SU-DHL-6 (cell line): ENCODE data around the gene NFIA.

ENCODE experiments used
- EZH2phosphoT487 ChIP-seq: fragments of 200-600 bp; sonication (generic), shearing (Covaris generic); conservative IDR thresholded peaks from 2 replicates; pipeline ENCODE4 v1.6.1; 2018; ENCODE audit warnings: mild to moderate bottlenecking, antibody characterized with exemption, low read length, moderate library complexity, mixed read lengths
- TF ChIP-seq, protein P1 (sequence below): fragments of 200-600 bp; sonication (generic); IDR thresholded peaks from one replicate; pipeline ENCODE4 v1.5.1; 2017; ENCODE audit warnings: antibody characterized with exemption, mild to moderate bottlenecking, low read length, moderate library complexity; ENCODE audit not compliant: insufficient read depth, poor library complexity, severe bottlenecking

DNA sequence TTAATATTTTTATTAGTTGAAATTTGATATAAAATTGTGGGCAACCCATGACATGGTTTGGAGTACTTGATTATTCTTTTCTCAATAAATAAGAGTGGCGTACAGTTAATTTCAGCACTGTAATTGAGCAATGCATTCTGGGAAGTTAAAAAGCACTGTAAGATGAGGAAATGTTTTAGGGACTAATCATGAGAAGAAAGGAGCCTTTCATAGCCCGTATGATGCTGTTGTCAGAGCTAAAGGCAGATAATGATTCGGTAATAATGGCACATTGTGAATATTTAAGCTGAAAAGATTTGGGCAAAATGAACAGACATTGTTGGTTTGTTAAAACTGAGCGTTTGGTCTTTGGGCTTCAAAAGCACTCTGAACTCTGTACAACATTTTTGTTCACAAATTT, 139.3 kb downstream of the NFIA start:
- TF ChIP-seq, protein P1, sequence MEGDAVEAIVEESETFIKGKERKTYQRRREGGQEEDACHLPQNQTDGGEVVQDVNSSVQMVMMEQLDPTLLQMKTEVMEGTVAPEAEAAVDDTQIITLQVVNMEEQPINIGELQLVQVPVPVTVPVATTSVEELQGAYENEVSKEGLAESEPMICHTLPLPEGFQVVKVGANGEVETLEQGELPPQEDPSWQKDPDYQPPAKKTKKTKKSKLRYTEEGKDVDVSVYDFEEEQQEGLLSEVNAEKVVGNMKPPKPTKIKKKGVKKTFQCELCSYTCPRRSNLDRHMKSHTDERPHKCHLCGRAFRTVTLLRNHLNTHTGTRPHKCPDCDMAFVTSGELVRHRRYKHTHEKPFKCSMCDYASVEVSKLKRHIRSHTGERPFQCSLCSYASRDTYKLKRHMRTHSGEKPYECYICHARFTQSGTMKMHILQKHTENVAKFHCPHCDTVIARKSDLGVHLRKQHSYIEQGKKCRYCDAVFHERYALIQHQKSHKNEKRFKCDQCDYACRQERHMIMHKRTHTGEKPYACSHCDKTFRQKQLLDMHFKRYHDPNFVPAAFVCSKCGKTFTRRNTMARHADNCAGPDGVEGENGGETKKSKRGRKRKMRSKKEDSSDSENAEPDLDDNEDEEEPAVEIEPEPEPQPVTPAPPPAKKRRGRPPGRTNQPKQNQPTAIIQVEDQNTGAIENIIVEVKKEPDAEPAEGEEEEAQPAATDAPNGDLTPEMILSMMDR, result no peak
- no peak for TF ChIP-seq EZH2phosphoT487
